ENCODE results near the gene GPA33. TPM values are rescaled to one million over a fixed set of nuclear protein-coding genes. Genes with fewer than 3 reads are reported as not detected.
A peak's percentile ranks its signal among the peaks of the same experiment; 100 is the strongest.

Gene GPA33
- total RNA-seq, 4 donors from 2014 or later, result 0.29 TPM; not detected in 3

- Histone ChIP-seq H3K9me3 (no peaks in the 10 kb centered on the region), H3K27ac (no peak overlapping the region), H3K4me1 (no peaks in the 10 kb centered on the region), H3K4me3 (no peak overlapping the region), H3K27me3 (no peaks in the 10 kb centered on the region), H3K36me3 (no peaks in the 10 kb centered on the region)
- intact Hi-C loops (cut with DNase I; ENCODE audit: low total_unique reads), result loop anchor here (5.0 to 10.0 kb wide), 3 partner anchors 156 to 474 kb away; no protein-coding TSS in a partner anchor
- no peak for DNase-seq
- TF ChIP-seq POLR2A (IDR thresholded peaks at IDR 0.05), result no peak
- TF ChIP-seq, protein P1, sequence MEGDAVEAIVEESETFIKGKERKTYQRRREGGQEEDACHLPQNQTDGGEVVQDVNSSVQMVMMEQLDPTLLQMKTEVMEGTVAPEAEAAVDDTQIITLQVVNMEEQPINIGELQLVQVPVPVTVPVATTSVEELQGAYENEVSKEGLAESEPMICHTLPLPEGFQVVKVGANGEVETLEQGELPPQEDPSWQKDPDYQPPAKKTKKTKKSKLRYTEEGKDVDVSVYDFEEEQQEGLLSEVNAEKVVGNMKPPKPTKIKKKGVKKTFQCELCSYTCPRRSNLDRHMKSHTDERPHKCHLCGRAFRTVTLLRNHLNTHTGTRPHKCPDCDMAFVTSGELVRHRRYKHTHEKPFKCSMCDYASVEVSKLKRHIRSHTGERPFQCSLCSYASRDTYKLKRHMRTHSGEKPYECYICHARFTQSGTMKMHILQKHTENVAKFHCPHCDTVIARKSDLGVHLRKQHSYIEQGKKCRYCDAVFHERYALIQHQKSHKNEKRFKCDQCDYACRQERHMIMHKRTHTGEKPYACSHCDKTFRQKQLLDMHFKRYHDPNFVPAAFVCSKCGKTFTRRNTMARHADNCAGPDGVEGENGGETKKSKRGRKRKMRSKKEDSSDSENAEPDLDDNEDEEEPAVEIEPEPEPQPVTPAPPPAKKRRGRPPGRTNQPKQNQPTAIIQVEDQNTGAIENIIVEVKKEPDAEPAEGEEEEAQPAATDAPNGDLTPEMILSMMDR (IDR thresholded peaks at IDR 0.05), result peak in 1 of 4 experiments; percentile 7
These were observed 29.8 kb downstream of the GPA33 start for GRCh38 chr1:167060141-167061072.

- H3K36me3 ChIP-seq, result no peaks in the 10 kb centered on the region
- DNase-seq, result no peak
- no peak overlapping the region for H3K27ac ChIP-seq
These were observed 30.4 kb downstream of the GPA33 start for GRCh38 chr1:167059809-167060107.

DNA sequence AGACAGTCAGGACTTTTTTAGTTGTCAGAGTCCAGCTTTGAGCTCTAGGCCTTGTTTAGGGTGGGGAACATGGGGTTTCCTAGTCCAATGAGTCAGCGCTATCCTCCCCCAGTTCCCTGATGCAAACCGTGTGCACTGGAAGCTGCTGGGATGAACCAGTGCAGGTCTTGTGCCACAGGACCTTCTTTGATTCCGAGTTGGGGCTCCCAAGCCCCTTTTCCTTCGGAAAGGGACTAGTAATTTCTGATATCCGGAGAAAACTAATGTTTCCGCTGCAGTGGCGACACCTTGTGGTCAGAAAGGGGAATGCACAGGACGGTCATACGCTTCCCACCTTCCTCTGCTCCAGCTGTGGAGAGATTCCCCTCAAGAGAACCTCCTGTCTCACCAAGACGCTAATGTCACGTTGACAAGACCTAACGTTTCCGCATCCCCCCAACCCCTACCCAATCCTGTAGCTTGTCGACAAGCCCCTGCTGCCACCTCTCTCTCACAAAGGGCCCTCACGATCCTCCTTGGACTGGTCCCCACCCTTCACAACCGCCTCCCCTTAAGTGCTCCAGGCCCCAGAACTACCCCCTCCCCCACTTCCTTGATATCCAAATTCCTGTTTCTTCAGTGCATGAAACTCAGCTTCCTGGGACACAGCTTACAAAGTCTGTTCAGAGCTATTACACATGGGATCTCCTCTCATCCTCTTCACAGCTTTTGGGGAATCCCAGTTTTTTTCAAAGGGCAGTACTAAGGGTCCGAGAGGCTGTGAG lies 30.9 kb downstream of the GPA33 start:
- Histone ChIP-seq H3K36me3 (no peaks in the 10 kb centered on the region), H3K9me3 (no peaks in the 10 kb centered on the region), H3K27me3 (no peaks in the 10 kb centered on the region), H3K4me3 (no peak overlapping the region), H3K27ac (no peak overlapping the region), H3K4me1 (no peaks in the 10 kb centered on the region)
- intact Hi-C loops (cut with DNase I; ENCODE audit: low total_unique reads), result no loop called here
- peak; percentile 69 to 74 for DNase-seq
- TF ChIP-seq POLR2A (IDR thresholded peaks at IDR 0.05), result no peak
- TF ChIP-seq, protein P1 (IDR thresholded peaks at IDR 0.05), result peak; percentile 76 to 96 (median 86)

More at GRCh38 chr1:167059809-167060107, 30.4 kb downstream of the GPA33 start:
- H3K9me3 ChIP-seq, result no peaks in the 10 kb centered on the region
- no peaks in the 10 kb centered on the region for H3K4me1 ChIP-seq
- no peak for TF ChIP-seq POLR2A (IDR thresholded peaks at IDR 0.05)
- TF ChIP-seq, protein P1 (IDR thresholded peaks at IDR 0.05), result no peak
- intact Hi-C loops (cut with DNase I; ENCODE audit: low total_unique reads), result loop anchor here (5.0 to 10.0 kb wide), 3 partner anchors 155 to 475 kb away; no protein-coding TSS in a partner anchor
- H3K27me3 ChIP-seq, result no peaks in the 10 kb centered on the region
- no peak overlapping the region for H3K4me3 ChIP-seq

DNA sequence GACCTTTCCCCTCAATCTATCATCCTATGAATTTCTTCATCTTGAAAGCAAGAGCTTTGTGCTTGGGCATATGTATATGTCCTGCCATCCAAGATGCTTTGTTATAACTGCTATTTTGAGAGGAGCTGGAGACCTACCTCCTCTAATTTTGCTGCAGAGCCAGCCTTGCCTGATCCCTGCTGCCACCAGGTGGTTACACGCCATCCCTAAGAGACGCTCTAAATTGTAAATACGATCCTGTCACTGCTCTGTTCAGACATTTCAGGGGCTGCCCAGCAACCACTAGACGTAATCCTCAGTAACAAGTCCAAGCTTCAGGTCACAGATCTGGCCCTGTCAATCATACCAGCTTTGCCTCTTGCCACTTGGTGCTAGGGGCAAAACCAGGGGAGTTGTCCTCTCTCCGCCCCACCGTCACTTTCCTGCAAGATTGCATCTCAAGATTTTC lies 32.9 kb downstream of the GPA33 start:
- Histone ChIP-seq H3K27ac (no peak overlapping the region), H3K27me3 (no peaks in the 10 kb centered on the region), H3K4me3 (no peak overlapping the region), H3K36me3 (no peaks in the 10 kb centered on the region), H3K4me1 (no peaks in the 10 kb centered on the region), H3K9me3 (no peaks in the 10 kb centered on the region)
- DNase-seq, result no peak
- intact Hi-C loops (cut with DNase I; ENCODE audit: low total_unique reads), result no loop called here
- TF ChIP-seq POLR2A (IDR thresholded peaks at IDR 0.05), result no peak
- TF ChIP-seq, protein P1 (IDR thresholded peaks at IDR 0.05), result peak in 3 of 4 experiments; percentile 21 to 33 (median 27)

Data from uterus (tissue), 4 donors.